ENCODE results near the gene MUS81.

The MUS81 gene

DNA sequence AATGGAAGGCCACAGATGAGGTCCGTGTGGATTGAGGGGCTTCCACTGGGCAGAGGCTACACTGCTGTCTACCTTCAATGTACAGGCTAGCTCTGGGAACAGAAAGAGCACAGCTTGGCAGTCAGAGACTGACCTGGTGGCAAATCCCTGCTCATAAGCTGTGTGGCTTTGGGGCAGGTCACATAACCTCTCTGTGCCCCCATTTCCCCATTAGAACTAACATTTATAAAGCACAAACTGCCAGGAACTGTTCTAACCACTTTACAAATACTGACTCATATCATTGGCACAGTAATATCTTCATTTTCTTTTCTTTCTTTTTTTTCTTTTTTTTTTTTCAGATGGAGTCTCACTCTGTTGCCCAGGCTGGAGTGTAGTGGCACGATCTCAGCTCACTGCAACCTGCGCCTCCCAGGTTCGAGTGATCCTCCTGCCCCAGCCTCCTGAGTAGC lies 36.8 kb downstream of the MUS81 start:
- DNase-seq (ENCODE audit: low read depth): no peak
- H3K4me3 ChIP-seq (ENCODE audit: low read depth, low read length): no peak overlapping the region
- TF ChIP-seq CTCF (IDR thresholded peaks at IDR 0.05; ENCODE audit: low read depth, low read length, missing control alignments): no peak

DNA sequence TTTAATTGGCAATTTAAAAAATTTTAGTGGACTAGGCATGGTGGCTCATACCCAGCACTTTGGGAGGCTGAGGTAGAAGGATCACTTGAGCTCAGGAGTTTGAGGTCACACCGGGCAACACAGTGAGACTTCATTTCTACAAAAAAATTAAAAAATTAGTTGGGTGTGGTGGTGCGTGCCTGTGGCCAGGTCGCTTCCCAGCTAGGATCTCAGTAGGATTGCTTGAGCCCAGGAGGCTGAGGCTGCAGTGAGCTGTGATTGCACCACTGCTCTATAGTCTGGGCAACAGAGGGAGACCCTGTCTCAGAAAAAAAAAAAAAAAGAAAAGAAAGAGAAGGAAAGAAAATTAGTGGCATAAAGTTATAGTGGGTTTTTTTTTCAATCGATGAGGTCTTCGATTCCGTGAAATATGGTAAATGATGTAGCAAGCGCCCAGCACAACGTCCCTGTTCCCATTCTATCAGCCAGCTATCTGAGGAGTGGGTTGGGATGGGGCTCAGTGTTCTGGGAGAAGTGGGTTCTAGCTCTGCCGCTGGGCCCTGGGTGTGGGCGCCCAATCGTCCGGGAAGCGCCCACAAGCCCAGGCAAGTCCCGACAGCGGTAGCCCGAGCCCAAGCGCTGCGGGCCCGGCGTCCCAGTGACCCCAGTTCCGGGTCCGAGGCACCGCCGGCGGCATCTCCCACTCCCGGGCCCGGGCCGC lies 38.6 kb downstream of the MUS81 start:
- no peak for TF ChIP-seq CTCF (IDR thresholded peaks at IDR 0.05; ENCODE audit: low read depth, low read length, missing control alignments)
- H3K4me3 ChIP-seq (ENCODE audit: low read depth, low read length): peak overlapping the region; percentile 56
- no peak for DNase-seq (ENCODE audit: low read depth)

- H3K4me3 ChIP-seq (ENCODE audit: low read depth, low read length): peak overlapping the region; percentile 56
- TF ChIP-seq CTCF (IDR thresholded peaks at IDR 0.05; ENCODE audit: low read depth, low read length, missing control alignments): no peak
- DNase-seq (ENCODE audit: low read depth): no peak
Measured at GRCh38 chr11:65899356-65900124, 39.3 kb downstream of the MUS81 start.

DNA sequence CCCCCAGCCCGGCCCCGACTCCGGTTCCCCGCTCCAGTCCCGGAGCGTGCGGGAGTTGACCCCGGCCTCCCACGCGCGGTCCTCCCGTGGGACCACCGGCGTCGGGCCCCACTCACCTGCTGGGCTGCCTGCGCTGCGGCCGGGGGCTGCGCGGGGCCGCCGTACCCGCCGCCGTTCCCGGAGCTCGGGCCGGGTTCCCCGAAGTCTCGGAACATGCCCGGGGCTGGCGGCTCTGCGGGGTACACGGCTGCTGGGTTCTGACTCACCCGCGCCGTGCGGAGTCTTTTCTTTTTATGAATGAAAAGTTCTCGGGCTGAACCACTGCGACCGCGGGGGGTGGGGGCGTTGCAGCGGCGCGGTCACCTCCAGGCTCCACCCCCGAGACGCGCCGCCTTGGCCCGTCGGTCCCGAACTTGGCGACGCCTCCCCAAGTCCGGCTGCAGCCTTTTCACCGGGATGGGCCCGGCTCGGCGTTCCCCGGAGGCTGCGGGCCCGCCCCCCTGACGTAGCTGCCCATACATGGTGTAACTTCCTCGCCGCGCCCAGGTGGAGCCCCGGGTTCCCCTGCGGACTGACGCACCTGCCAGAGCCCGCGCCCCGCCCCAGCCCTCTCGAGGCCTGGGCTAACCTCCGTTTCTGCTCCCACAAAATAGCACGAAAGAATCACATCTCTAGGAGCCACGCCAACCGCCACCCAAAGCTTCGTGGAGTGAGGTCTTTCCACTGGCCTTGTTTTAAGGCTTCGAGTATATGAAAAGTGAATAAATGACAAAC lies 40.1 kb downstream of the MUS81 start, which contains the start of gene FOSL1:
FOSL1 (minus strand) TSS at position 264 of the 774 bp plus-strand sequence; CDS start at position 215, 49 bp downstream.
- peak within 1 kb of the TSS; percentile 56 for H3K4me3 ChIP-seq (ENCODE audit: low read depth, low read length)
- no peak for TF ChIP-seq CTCF (IDR thresholded peaks at IDR 0.05; ENCODE audit: low read depth, low read length, missing control alignments)
- peak; percentile 57 for DNase-seq (ENCODE audit: low read depth)

- no peak for DNase-seq (ENCODE audit: low read depth)
- TF ChIP-seq CTCF (IDR thresholded peaks at IDR 0.05; ENCODE audit: low read depth, low read length, missing control alignments): no peak
- H3K4me3 ChIP-seq (ENCODE audit: low read depth, low read length): no peak overlapping the region; the same call in 1 of the 2 replicates
Measured at GRCh38 chr11:65900899-65901180, 40.6 kb downstream of the MUS81 start.

DNA sequence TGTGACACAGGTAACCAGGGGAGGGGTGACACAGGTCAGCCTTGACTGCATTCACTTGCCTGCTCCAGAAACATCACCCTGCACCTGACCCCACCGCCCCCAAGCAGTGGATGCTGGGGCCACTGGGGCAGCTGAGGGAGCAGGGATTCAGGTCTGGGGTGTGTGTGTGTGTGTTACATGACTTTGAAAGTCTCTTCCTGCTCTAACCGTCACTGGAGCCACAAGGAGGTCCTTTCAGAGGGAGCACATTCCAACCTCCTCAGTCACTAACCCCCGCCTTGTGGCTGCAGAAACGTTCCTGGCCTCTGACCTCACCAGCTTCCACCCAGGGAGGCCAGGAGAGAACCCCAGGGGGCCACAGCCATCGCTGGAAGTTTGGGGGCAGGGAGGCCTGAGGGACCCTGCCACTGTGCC lies 42.8 kb downstream of the MUS81 start:
- DNase-seq (ENCODE audit: low read depth): no peak
- TF ChIP-seq CTCF (IDR thresholded peaks at IDR 0.05; ENCODE audit: low read depth, low read length, missing control alignments): no peak
- no peak overlapping the region for H3K4me3 ChIP-seq (ENCODE audit: low read depth, low read length)
